SK-N-SH (cell line): Measurements from ENCODE around the gene SMC2.

Source experiments
- FOXM1 ChIP-seq: IDR thresholded peaks from 2 replicates; pipeline ENCODE4 v1.4.0; 2012; ENCODE audit warnings: low read depth, mild to moderate bottlenecking
- MXI1 ChIP-seq: IDR thresholded peaks from 2 replicates; pipeline ENCODE4 v1.6.1; 2012; ENCODE audit warnings: mild to moderate bottlenecking, low read depth, low read length, improper control_type of control experiment
- RAD21 ChIP-seq: IDR thresholded peaks from 2 replicates; pipeline ENCODE4 v1.6.1; 2012; ENCODE audit warnings: mild to moderate bottlenecking, low read length
- YY1 ChIP-seq: IDR thresholded peaks from 2 replicates; pipeline ENCODE4 v1.4.0; 2012; ENCODE audit warnings: low read depth, mild to moderate bottlenecking
- TF ChIP-seq, protein P1 (sequence below): IDR thresholded peaks from 2 replicates; pipeline ENCODE4 v1.4.0; 2012; ENCODE audit warnings: low read depth, borderline replicate concordance
- TF ChIP-seq, protein P2 (sequence below): fragments of 200-600 bp; sonication (generic); IDR thresholded peaks from 2 replicates; pipeline ENCODE4 v1.6.1; 2017; ENCODE audit warnings: antibody characterized with exemption, mild to moderate bottlenecking, moderate library complexity
- TF ChIP-seq, protein P3 (sequence below): IDR thresholded peaks from 2 replicates; pipeline ENCODE4 v1.4.0; 2012; ENCODE audit warnings: low read depth

DNA sequence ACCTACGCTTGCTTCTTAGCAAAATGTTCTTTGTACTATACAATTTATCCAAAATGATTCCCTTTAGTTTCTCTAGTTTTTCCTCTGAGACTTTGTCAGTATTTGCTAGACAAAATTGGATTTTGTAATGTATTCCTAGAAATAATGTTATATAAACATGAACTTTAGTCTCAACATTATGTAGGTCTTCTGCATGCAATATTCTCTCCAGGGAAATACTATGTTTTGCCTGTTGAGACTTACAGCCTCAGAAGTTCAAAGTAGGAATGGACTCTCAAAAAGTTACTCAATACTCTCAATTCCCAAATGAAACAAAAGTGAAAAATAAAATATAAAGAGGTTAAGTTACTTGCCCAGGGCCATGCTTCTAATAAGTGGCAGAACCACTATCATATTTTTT, 24.8 kb upstream of the SMC2 start:
- TF ChIP-seq, protein P1, sequence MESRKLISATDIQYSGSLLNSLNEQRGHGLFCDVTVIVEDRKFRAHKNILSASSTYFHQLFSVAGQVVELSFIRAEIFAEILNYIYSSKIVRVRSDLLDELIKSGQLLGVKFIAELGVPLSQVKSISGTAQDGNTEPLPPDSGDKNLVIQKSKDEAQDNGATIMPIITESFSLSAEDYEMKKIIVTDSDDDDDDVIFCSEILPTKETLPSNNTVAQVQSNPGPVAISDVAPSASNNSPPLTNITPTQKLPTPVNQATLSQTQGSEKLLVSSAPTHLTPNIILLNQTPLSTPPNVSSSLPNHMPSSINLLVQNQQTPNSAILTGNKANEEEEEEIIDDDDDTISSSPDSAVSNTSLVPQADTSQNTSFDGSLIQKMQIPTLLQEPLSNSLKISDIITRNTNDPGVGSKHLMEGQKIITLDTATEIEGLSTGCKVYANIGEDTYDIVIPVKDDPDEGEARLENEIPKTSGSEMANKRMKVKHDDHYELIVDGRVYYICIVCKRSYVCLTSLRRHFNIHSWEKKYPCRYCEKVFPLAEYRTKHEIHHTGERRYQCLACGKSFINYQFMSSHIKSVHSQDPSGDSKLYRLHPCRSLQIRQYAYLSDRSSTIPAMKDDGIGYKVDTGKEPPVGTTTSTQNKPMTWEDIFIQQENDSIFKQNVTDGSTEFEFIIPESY = no peak
- TF ChIP-seq, protein P2, sequence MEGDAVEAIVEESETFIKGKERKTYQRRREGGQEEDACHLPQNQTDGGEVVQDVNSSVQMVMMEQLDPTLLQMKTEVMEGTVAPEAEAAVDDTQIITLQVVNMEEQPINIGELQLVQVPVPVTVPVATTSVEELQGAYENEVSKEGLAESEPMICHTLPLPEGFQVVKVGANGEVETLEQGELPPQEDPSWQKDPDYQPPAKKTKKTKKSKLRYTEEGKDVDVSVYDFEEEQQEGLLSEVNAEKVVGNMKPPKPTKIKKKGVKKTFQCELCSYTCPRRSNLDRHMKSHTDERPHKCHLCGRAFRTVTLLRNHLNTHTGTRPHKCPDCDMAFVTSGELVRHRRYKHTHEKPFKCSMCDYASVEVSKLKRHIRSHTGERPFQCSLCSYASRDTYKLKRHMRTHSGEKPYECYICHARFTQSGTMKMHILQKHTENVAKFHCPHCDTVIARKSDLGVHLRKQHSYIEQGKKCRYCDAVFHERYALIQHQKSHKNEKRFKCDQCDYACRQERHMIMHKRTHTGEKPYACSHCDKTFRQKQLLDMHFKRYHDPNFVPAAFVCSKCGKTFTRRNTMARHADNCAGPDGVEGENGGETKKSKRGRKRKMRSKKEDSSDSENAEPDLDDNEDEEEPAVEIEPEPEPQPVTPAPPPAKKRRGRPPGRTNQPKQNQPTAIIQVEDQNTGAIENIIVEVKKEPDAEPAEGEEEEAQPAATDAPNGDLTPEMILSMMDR = no peak
- TF ChIP-seq RAD21 (no peak), YY1 (no peak), MXI1 (no peak), FOXM1 (no peak)
- TF ChIP-seq, protein P3, sequence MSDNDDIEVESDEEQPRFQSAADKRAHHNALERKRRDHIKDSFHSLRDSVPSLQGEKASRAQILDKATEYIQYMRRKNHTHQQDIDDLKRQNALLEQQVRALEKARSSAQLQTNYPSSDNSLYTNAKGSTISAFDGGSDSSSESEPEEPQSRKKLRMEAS = no peak
